Dedifferentiated amniotic fluid mesenchymal stem cell (primary cell): Measurements from ENCODE around the gene TNFRSF9.
A peak's percentile ranks its signal among the peaks of the same experiment; 100 is the strongest.
"Not testable (repeated sequence)": the region's sequence is repeated elsewhere in the genome, so short reads cannot be mapped to it uniquely, and the experiment has no call there.

Experiments
- DNase-seq: peaks from one replicate; pipeline ENCODE4 v3.0.0-alpha.2; 2016; ENCODE audit errors: extremely low spot score

The TNFRSF9 gene

DNA sequence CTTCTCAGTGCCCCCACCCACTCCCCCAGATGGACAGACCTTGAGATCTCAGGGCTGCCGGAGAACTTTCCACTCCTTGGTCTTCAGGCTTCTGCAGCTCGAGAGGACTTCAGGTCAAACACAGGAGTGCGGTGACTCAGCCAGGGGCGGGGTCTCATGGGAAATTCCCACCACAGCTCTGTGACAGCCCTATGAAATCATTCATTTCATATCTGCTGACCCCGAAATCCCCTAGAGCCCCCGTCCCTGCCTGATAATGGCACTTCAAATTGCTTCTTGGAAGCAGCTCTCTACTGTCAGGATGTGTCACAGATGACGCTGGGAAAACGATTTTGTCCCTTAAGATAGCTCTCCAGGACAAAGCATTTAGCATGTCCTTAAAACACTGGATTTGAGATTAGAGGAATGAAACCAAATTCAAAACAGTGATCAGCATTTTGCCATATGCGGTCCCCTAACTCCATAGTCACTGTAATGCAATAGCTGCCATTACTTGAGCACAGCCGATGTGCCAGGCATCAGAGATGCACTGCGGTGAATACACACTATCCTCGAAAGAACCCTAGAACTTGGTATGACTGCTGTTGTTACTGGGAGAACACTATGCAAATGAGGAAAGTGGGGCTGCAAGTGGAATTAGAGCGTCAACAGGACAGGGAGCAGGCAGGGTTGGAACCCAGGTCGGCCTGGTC lies at the start of gene TNFRSF9:
Gene TNFRSF9 (minus strand): TSS at position 95 of the 692 bp plus-strand sequence. CDS start 845 bp downstream, outside the sequence.
- DNase-seq = no peak

DNA sequence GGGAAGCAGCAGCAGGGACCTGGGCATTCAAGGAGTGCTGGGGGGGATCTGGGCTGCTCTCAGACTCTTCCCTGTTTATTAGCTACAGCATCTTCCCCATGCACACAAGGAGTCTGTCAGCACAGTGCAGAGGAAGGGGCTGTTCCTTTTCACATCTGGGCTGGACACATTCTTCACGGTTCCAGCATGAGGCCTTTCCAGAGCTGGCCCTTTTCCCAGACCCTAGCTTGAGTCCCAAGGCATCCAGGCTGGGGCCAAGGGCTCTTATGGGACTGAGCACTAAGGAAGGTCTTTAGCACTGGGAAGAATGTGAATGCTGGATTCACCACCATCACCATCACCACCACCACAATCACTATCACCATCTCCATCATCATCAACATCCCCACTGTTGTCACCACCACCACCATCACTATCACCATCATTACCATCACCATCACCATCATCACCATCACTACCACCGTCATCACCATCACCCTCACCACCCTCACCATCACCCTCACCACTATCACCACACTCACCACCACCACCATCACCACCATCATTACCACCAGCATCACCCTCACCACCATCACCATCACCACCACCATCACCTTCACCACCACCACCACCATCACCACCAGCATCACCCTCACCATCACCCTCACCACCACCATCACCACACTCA lies 49.3 kb upstream of the TNFRSF9 start:
- no peak for DNase-seq

DNA sequence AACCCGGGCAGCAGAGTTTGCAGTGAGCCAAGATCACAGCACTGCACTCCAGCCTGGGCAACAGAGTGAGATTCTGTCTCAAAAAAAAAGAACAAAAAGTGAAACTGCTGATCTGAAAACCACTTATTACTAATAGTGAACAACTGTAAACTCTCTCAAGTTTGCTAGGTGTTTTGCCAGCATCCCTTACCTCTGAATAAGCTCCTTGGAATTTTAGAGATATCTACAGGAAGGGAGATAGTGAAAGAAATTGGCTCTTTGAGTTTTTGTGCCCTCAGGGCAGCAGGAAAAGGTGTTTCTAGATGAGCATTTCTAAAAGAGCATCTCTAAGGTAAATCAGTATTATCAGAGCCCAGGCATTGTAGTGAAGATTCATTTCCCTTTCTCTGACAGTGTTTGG lies 47.9 kb upstream of the TNFRSF9 start:
- no peak for DNase-seq

DNA sequence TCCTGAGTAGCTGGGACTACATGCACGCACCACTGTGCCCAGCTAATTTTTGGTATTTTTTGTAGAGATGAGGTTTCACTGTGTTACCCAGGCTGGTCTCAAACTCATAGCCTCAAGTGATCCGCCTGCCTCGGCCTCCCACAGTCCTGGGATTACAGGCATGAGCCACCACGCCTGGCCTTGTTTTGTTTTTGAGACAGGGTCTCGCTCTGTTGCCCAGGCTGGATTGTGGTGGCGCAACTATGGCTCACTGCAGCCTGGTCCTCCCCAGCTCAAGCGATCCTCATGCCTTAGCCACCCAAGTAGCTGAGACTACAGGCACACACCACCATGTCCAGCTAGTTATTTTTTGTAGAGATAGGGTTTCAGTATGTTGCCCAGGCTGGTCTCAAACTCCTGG lies 46.9 kb upstream of the TNFRSF9 start:
- no peak for DNase-seq

DNA sequence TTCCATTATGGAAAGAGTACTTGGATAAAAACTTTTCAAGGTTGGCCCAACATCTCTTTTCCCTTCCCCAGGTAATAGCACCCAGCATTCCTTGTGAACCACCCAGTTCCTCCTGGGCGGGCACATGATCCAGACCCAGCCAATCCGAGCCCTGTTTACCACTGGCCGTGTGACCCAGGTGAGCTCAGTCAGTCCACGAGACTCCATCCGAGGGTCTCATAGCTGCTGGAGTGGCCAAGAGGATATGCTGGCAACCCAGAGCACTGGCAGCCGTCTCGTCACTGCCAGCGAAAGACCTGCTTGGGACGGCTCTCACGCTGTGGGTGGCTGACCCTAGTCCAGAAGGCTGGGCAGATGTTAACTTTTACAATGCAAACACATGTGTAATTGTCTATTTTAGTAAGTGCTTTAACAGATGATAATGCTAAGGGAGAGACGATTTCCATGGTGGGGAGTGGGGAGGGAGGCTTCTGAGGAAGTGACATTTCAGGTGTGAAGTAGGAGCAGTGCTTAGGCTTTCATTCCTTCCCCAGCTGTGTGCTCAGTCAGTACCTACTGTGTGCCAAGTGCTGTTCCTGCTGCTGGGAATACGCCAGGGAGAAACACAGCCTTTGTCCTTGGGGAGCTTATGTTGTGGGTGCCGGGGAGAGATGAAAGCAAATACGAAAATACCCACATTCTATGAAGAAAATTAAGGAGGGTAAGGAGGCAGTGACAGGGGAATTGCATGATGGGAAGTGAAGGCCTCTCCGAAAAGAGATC lies 45.4 kb upstream of the TNFRSF9 start:
- no peak for DNase-seq

DNA sequence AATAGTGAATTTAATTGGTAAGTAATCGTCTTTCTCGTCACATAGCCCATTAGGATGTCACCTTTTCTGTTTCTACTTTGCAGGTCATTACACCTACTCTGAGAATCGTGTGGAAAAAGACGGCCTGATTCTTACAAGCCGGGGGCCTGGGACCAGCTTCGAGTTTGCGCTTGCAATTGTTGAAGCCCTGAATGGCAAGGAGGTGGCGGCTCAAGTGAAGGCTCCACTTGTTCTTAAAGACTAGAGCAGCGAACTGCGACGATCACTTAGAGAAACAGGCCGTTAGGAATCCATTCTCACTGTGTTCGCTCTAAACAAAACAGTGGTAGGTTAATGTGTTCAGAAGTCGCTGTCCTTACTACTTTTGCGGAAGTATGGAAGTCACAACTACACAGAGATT lies 44.2 kb upstream of the TNFRSF9 start:
- no peak for DNase-seq

DNA sequence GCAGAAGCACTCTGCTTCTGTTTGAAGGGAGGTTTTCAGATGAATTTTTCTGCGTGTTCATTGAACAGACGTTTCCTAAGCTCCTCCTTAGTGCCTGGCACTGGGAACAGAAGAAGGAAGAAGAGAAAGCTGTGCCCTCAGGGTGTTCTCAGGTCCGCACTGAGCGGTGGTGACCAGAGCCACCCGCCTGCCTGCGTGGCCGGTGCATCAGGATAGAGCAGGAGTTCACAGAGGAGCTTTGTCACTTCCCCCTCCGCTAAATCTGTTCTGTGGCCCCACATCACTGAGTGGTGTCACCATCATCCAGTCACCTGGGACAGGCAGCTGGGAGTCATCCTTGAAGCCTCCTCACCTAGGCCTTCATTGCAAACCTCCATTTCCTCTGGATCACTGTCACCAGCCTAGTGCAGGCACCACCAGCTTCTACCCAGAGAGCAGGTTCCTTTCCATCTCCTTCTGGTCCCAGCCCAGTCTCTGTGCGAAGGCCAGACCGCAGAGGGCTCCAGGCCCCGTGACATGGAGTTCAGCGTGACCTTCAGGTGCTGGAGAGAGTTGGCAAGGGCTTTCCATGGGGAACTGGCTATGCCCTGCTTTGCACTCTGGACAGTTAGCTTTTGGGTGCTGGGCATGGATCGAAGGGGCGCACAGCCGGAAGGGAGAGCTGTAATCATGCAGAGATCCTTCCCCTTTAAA lies 42.6 kb upstream of the TNFRSF9 start:
- no peak for DNase-seq

DNA sequence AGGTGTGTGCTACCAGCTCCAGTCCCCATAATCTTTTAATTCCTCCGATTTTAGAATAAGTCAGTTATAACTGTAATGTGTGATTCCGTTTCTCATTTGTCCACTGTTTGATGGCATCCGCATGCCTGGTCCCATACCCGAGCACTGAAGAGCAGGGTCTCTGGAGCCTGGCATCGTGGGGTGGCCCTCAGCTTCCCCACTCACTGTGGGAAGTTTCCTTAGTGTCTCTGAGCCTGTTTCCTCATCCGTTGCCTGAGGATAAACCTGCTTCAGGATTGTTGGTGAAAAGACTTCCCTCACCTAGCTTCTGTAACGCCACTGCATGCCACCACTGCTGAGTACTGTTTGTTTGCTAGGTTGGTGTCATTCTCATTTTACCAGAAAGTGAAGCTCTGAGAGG lies 40.3 kb upstream of the TNFRSF9 start:
- DNase-seq = no peak

DNA sequence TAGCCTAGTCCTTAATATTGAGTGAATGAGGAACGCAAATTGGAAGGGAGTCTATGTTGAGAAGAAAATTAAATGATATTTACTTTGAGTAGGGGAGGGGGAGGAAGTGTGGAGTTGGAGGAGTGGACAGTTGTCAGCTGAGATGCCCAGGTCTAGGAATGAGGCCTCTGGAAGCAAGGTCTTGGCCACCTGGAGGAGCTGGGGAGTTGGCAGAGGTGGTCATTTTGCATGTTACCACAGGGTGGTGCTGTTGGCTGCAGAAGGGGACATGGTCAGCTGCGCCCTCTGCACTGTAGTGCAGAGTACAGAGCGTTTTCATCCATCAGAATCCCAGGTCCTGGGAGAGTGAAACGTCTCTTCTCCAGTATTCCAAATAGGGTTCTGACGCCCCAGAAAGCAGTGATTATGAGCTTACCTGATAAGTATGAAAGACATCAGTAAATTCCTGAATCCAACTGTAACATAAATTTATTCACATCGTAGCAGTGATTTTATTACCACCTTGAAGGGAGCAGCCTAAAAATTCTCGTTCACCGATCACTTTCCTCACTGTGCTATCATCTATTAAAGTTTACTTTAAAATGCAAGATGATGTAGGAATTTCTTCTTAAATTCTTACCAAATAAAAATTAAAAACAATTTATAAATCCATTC lies 34.7 kb upstream of the TNFRSF9 start:
- peak; percentile 30 for DNase-seq

DNA sequence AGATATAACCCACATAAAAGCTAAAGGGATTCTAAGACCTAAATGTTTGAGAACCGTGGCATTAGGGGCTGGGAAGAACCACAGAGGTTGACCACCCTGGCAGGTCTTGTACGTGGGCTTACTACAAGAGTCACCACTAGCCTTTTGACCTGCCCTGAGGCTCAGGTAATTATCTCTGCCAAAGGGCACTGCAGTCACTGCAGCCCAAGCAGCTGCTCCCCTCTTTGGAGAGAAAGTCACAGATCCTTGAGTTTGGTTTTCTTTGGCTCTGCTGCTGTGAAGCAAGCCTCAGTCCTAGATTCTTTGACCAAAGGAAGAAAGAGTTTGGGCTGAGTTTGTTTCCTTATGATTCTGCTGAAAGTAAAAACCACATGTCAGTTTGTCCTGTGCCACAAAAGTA lies 32.4 kb upstream of the TNFRSF9 start:
- no peak for DNase-seq

DNA sequence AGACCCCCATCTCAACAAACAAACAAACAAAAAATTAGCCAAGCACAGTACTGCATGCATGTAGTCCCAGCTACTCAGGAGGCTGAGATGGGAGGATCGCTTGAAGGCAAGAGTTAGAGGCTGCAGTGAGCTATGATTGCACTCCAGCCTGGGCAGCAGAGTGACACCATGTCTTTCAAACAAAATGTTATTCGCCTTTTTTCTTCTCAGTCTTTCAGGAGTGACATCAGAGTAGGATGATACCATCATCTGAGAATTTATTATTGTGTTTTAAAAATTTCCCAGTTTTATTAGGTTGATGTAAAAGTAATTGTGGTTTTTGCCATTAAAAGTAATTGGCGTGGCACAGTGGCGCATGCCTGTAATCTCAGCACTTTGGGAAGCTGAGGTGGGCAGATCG lies 31.6 kb upstream of the TNFRSF9 start:
- no peak for DNase-seq

DNA sequence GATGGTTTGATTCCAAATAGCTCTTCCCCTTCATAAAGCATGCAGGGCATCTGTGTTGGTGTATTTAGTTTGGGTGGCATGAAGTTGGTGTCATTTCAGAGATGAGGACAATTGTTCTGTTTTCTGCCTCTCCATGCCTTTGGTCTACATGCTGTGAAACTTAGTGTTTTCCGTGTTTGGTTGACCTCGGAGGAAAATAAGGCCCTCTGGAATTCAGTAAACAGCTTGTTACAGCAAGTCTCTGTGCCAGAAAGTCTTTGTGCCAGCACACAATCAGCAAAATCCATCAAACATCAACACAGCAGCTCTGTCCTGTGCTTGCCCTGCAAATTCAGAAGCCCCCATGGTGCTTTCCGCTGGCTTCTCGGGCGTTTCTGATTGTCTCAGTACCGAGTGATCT lies 30.4 kb upstream of the TNFRSF9 start:
- no peak for DNase-seq

DNA sequence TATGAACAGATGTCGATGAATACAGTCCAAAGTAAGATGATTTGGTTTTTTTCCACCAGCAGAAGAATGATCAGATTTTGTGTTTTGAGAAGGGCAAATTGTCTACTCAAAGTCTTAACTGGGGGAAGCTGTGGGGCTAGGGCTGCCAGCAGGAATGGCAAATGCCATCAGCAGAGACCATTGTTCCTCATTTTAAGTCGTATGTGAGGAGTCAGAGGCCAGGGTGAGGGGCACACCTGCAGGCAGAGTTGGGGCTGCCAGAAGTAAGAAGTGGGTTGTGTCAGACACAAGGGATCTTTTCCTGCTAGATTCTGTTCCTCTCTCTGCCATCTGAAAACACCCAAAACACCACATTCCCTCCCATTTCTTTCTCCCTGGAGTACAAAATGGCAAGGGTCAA lies 29.6 kb upstream of the TNFRSF9 start:
- DNase-seq = no peak

DNA sequence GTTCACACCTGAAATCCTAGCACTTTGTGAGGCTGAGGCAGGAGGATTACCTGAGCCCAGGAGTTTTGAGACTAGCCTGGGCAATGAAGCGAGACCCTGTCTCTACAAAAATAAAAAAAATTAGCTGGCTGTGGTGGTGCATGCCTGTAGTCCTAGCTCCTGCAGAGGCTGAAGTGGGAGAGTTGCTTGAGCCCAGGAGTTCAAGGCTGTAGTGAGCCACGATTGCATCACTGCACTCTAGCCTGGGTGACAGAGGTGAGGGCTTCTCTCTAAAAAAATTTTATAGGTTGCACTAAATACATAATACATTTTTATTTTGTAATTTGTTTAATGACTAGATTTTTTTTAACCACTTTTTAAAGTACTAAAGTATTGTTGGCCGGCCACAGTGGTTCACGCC lies 27.0 kb upstream of the TNFRSF9 start:
- DNase-seq = no peak

DNA sequence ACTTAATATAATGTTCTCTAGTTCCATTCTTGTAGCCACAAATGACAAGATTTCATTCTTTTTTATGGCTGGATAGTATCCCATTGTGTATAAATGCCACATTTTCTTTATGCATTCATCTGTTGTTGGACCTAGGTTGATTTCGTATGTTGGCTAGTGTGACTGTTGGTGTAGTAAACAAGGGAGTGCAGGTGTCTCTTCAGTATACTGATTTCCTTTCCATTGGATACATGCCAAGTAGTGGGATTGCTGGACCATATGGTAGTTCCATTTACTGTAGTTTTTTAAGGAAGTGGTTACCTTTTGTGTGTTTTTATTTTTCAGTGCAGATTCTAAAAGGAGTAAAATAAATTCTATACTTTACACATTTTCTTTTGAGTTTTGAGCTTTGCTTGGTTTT lies 26.6 kb upstream of the TNFRSF9 start:
- no peak for DNase-seq

DNA sequence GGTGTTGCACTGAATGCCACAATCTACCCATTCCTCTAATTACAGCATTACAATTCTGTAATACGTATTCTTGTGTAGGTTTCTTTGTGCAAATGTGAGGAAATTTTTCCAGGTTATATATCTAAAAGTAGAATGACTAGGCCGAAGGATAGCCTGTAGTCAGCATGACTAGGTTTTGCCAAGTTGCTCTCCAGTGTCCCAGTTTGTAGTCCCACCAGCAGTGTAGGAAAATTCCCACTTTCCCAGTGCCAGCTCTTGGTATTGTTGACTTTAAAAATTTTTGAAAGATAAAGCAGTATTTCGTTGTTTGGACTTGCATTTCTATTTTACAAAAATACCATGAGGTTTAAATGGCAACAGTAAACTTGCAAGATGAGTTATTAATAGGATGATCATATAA lies 23.8 kb upstream of the TNFRSF9 start:
- DNase-seq = no peak

DNA sequence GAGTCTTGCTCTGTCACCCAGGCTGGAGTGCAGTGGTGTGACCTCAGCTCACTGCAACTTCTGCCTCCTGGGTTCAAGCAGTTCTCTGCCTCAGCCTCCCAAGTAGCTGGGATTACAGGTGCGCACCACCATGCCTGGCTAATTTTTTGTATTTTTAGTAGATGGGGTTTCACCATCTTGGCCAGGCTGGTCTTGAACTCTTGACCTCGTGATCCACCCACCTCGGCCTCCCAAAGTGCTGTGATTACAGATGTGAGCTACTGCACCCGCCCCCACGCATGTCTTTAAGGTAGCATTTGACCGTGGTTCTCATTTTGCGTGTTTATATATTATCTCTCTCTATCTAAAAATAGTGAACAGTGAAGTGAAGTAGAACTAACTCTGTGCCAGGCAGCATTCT lies 23.2 kb upstream of the TNFRSF9 start:
- not testable (repeated sequence) for DNase-seq

DNA sequence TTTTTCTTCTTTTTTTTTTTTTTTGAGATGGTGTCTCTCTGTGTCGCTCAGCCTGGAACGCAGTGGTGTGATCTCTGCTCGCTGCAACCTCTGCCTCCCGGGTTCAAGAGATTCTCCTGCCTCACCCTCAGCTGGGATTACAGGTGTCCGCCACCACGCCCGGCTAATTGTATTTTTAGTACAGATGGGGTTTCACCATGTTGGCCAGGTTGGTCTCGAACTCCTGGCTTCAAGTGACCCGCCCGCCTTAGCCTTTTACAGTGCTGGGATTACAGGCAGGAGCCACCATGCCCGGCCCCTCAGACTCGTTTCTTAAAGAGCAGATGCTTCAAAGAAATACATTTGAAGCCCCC lies 22.7 kb upstream of the TNFRSF9 start:
- DNase-seq = not testable (repeated sequence)

DNA sequence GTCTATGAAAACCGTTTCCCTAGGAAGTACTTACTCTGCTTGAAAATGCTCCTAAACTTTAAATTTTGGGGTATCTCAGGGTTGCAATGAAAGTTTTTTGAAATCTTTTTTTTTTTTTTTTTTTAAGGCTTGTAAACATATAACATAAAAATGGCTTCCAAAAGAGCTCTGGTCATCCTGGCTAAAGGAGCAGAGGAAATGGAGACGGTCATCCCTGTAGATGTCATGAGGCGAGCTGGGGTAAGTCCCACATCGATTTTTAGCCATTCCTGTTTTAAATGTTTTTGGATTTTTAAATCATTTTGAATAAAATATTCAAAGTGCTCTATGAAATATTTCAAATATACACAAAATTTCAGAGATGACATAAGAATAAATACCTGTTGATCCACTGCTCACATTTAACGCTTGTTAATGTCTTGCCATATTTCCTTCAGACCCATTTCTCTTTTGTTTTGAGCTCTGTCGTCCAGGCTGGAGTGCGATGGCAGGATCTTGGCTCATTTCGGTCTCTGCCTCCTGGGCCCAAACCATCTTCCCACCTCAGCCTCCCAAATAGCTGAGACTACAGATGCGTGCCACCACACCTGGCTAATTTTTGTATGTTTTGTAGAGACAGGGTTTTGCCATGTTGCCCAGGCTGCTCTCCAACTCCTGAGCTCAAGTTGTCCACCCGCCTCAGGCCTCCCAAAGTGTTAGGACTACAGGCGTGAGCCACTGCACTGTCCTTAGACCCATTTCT lies 22.2 kb upstream of the TNFRSF9 start:
- DNase-seq = no peak

DNA sequence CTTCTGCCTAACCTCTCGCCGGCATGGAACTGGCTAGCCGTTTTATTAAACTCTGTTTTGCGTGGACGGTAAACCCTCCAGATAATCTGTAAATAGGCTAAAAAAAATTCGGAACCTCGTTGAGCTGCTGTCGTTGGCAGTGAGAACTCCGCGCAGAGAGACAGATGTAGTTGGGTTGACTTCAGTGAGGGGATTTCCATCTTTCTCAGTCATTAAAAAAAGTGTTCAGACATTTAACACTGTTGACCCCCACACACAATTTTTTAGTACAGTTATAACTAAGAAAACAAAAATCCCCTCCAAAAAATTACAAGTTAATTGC lies 21.3 kb upstream of the TNFRSF9 start:
- DNase-seq = no peak

DNA sequence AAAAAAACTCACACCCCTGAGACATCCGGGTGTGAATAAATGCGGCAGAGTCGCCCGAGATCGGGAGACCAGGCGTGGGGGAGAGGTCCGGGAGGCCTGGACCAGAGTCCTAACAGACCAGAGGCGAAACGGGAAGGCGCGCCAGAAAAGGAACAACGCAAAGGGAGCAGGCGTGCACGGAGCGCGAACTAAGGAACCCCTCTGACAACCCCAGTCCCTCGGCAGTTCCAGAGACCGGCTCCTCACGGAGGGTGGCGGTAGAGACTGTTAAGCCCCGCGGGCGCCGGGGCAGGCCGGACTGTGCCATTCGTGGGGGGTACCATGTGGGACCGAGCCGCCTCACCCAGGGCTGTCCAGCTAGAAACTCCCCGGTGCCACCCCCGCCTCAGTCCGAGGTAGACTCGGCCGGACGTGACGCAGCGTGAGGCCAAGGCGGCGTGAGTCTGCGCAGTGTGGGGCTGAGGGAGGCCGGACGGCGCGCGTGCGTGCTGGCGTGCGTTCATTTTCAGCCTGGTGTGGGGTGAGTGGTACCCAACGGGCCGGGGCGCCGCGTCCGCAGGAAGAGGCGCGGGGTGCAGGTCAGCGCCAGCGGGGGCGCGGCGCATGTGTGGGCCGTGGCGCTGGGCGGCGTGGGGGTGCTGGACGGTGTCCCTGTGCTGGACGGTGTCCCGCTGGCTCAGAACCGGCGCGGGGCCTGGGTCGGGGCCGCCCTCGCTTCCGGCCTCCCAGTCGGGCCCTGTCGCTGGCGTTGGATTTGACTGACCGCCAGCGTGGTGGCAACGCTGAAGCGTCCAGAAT lies 20.8 kb upstream of the TNFRSF9 start, which contains the start of gene PARK7:
Gene PARK7 (plus strand): TSS at position 496 of the 798 bp plus-strand sequence. CDS start 1,075 bp downstream, outside the sequence.
- DNase-seq = peak; percentile 99
